ENCODE measurements around the gene TSPAN33. TPM values are rescaled to one million over a fixed set of nuclear protein-coding genes. Genes with fewer than 3 reads are reported as not detected.

TSPAN33 gene
- polyA plus RNA-seq, 1 of the 3 experiments (the other 2 are of a cell fraction): 6.9 TPM

- 85% methylated on average over 3 of the region's 3 CpGs for WGBS (ENCODE audit: low lambda C conversion rate)
- no peak for DNase-seq
- no peak overlapping the region for H3K4me3 ChIP-seq (ENCODE audit: low read depth in 2 of 2, low read length in 1 of 2)
- no peaks in the 10 kb centered on the region for H3K9me3 ChIP-seq
- H3K9me2 ChIP-seq: no peaks in the 10 kb centered on the region
- peaks cover 0 to 20% of the 10 kb centered on the region in 2 experiments; a peak in 2 of 4 replicates for H3K4me1 ChIP-seq (ENCODE audit: control insufficient read depth in 1 of 2, insufficient read depth in 2 of 2, low read depth in 1 of 2, low read length in 1 of 2)
- H3K36me3 ChIP-seq (replicated peaks in 1 of 2; ENCODE audit: control insufficient read depth in 1 of 2, insufficient read depth in 2 of 2, low read length in 1 of 2): no peaks in the 10 kb centered on the region
- no peak overlapping the region; the same call in 1 of the 2 replicates for H3K4me2 ChIP-seq
- CTCF ChIA-PET: interaction anchor here (1.0 to 4.1 kb wide), 6 partner anchors 8 to 47 kb away, joined by 3 to 45 read pairs (median 8); partner anchors contain the start of gene TSPAN33
- no peaks in the 10 kb centered on the region for H3F3A ChIP-seq (replicated peaks; ENCODE audit: insufficient read depth)
- H3K27ac ChIP-seq (ENCODE audit: low read depth in 2 of 2, low read length in 1 of 2): no peak overlapping the region
- H3K27me3 ChIP-seq (ENCODE audit: insufficient read depth): no peaks in the 10 kb centered on the region
- TF ChIP-seq TEAD4 (IDR thresholded peaks at IDR 0.05; ENCODE audit: borderline replicate concordance, insufficient read depth): no peak
- TF ChIP-seq REST (IDR thresholded peaks at IDR 0.05; ENCODE audit: low read depth, low read length): no peak
- TF ChIP-seq TCF12 (IDR thresholded peaks at IDR 0.05): no peak
- no peak for TF ChIP-seq NRF1 (IDR thresholded peaks at IDR 0.05; ENCODE audit: low read depth, low read length)
- no peak for TF ChIP-seq RAD21 (IDR thresholded peaks at IDR 0.05; ENCODE audit: low read length)
- TF ChIP-seq GATA2 (CRISPR knock-in tag; IDR thresholded peaks at IDR 0.05): no peak
- TF ChIP-seq JUND (IDR thresholded peaks at IDR 0.05): no peak
- no peak for TF ChIP-seq FOXM1 (IDR thresholded peaks at IDR 0.05; ENCODE audit: low read depth)
- TF ChIP-seq RFX5 (IDR thresholded peaks at IDR 0.05; ENCODE audit: low read length): no peak
- peaks cover 22% of the 10 kb centered on the region for H4K20me1 ChIP-seq (ENCODE audit: insufficient read depth)
- no peak overlapping the region for H2AFZ ChIP-seq (ENCODE audit: low read depth)
- H3K79me2 ChIP-seq (ENCODE audit: insufficient read depth): peaks cover 67% of the 10 kb centered on the region
- POLR2A ChIA-PET: no interaction called here
- no peak overlapping the region for H3K9ac ChIP-seq
Measured at GRCh38 chr7:129191272-129191671, 46.8 kb downstream of the TSPAN33 start.

- POLR2A ChIA-PET: no interaction called here
- peaks cover 0 to 15% of the 10 kb centered on the region in 2 experiments; a peak in 2 of 4 replicates for H3K4me1 ChIP-seq (ENCODE audit: control insufficient read depth in 1 of 2, insufficient read depth in 2 of 2, low read depth in 1 of 2, low read length in 1 of 2)
- H3K4me3 ChIP-seq (ENCODE audit: low read depth in 2 of 2, low read length in 1 of 2): no peak overlapping the region
- TF ChIP-seq ELF1 (IDR thresholded peaks at IDR 0.05) (no peak), JUND (IDR thresholded peaks at IDR 0.05) (no peak), GATA2 (CRISPR knock-in tag; IDR thresholded peaks at IDR 0.05) (no peak), USF1 (IDR thresholded peaks at IDR 0.05; ENCODE audit: borderline replicate concordance, low read depth) (no peak), MEF2A (IDR thresholded peaks at IDR 0.05; ENCODE audit: borderline replicate concordance, low read depth) (no peak), RAD21 (IDR thresholded peaks at IDR 0.05; ENCODE audit: low read length) (no peak)
- no peaks in the 10 kb centered on the region for H3K36me3 ChIP-seq (replicated peaks in 1 of 2; ENCODE audit: control insufficient read depth in 1 of 2, insufficient read depth in 2 of 2, low read length in 1 of 2)
- peaks cover 28% of the 10 kb centered on the region for H4K20me1 ChIP-seq (ENCODE audit: insufficient read depth)
- 95% methylated on average over 3 of the region's 3 CpGs for WGBS (ENCODE audit: low lambda C conversion rate)
- H3K4me2 ChIP-seq: no peak overlapping the region
- H3K79me2 ChIP-seq (ENCODE audit: insufficient read depth): peaks cover 87% of the 10 kb centered on the region
- H3K9ac ChIP-seq: no peak overlapping the region
- H3K27ac ChIP-seq (ENCODE audit: low read depth in 2 of 2, low read length in 1 of 2): no peak overlapping the region
- no peak for DNase-seq
- H3K27me3 ChIP-seq (ENCODE audit: insufficient read depth): no peaks in the 10 kb centered on the region
- no peaks in the 10 kb centered on the region for H3F3A ChIP-seq (replicated peaks; ENCODE audit: insufficient read depth)
- H3K9me3 ChIP-seq: no peaks in the 10 kb centered on the region
- H2AFZ ChIP-seq (ENCODE audit: low read depth): no peak overlapping the region
- CTCF ChIA-PET: interaction anchor here (1.0 to 3.4 kb wide), 8 partner anchors 16 to 104 kb away, joined by 3 to 30 read pairs (median 6); no protein-coding TSS in a partner anchor
- no peaks in the 10 kb centered on the region for H3K9me2 ChIP-seq
Measured at GRCh38 chr7:129193892-129194291, 49.4 kb downstream of the TSPAN33 start.
